ENCODE measurements around the gene ADCK1. TPM values are rescaled to one million over a fixed set of nuclear protein-coding genes. Genes with fewer than 3 reads are reported as not detected.

The ADCK1 gene
- total and polyA plus RNA-seq, 2 donors (not counting 3 experiments of a cell fraction or from before 2014, with no cell fraction given), result 4.2 to 6.9 TPM

DNA sequence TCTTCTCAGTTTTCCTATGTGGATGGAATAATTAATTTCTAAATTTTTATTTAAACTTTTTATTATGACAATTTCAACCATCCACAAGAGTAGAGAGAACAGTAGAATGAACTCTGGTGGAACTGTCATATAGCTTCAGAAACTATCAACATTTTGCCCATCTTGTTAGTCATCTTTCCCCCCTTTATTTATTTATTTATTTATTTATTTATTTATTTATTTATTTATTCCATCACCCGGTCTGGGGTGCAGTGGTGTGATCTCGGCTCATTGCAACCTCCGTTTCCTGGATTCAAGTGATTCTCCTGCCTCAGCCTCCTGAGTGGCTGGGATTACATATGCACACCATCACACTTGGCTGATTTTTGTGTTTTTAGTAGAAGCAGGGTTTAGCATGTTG is 23.5 kb downstream of the ADCK1 start:
- no peaks in the 10 kb centered on the region for H3K79me2 ChIP-seq (ENCODE audit: control insufficient read depth, insufficient read depth, low read length)
- H4K20me1 ChIP-seq (replicated peaks; ENCODE audit: control insufficient read depth, extremely low read depth, insufficient read depth, low read length), result no peaks in the 10 kb centered on the region
- DNase-seq (ENCODE audit: low read depth, low spot score) (no peak), FAIRE-seq (no peak)
- intact Hi-C loops (cut with micrococcal nuclease) (no loop called here), dilution Hi-C loops (cut with MboI; ENCODE audit: extremely low pct_ligation_motif_present, low sequenced_read_pairs) (no loop called here)
- no peak overlapping the region for H3K4me3 ChIP-seq (replicated peaks in 1 of 3; ENCODE audit: insufficient read depth in 1 of 3, low read depth in 1 of 3, low read length in 3 of 3)
- H3K9me1 ChIP-seq (replicated peaks; ENCODE audit: control insufficient read depth, extremely low read depth, insufficient read depth, low read length), result no peaks in the 10 kb centered on the region
- no peak overlapping the region for H3K27ac ChIP-seq (ENCODE audit: insufficient read depth, low read depth, low read length)
- no peak overlapping the region for H3K4me2 ChIP-seq (ENCODE audit: insufficient read depth, low read length)
- POLR2A ChIA-PET, result no interaction called here
- H2AFZ ChIP-seq (ENCODE audit: low read depth, low read length), result no peak overlapping the region
- H3K4me1 ChIP-seq (ENCODE audit: control insufficient read depth, extremely low read depth, insufficient read depth, low read length), result no peaks in the 10 kb centered on the region
- no TSS peak for BruUV-seq (replicated peaks)
- no peaks in the 10 kb centered on the region for H3K9me3 ChIP-seq (replicated peaks; ENCODE audit: control insufficient read depth, insufficient read depth, low read length)
- peaks cover 0 to 4% of the 10 kb centered on the region in 2 experiments for H3K36me3 ChIP-seq (ENCODE audit: control insufficient read depth in 2 of 2, extremely low read depth in 1 of 2, insufficient read depth in 2 of 2, low read length in 2 of 2)
- CTCF ChIA-PET, result no interaction called here
- H3K27me3 ChIP-seq (ENCODE audit: control insufficient read depth in 2 of 2, insufficient read depth in 2 of 2, low read length in 2 of 2), result no peaks in the 10 kb centered on the region
- H3K9ac ChIP-seq (replicated peaks; ENCODE audit: extremely low read depth, insufficient read depth, low read length), result no peak overlapping the region
- TF ChIP-seq, protein P1, sequence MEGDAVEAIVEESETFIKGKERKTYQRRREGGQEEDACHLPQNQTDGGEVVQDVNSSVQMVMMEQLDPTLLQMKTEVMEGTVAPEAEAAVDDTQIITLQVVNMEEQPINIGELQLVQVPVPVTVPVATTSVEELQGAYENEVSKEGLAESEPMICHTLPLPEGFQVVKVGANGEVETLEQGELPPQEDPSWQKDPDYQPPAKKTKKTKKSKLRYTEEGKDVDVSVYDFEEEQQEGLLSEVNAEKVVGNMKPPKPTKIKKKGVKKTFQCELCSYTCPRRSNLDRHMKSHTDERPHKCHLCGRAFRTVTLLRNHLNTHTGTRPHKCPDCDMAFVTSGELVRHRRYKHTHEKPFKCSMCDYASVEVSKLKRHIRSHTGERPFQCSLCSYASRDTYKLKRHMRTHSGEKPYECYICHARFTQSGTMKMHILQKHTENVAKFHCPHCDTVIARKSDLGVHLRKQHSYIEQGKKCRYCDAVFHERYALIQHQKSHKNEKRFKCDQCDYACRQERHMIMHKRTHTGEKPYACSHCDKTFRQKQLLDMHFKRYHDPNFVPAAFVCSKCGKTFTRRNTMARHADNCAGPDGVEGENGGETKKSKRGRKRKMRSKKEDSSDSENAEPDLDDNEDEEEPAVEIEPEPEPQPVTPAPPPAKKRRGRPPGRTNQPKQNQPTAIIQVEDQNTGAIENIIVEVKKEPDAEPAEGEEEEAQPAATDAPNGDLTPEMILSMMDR (IDR thresholded peaks at IDR 0.05; ENCODE audit: extremely low read depth in 1 of 2, insufficient read depth in 1 of 2, low read depth in 1 of 2, low read length in 2 of 2), result no peak
- TF ChIP-seq MYC (IDR thresholded peaks at IDR 0.05; ENCODE audit: low read depth, low read length) (no peak), EZH2 (IDR thresholded peaks at IDR 0.05; ENCODE audit: borderline replicate concordance, low read depth, low read length, severe bottlenecking) (no peak), POLR2A (IDR thresholded peaks at IDR 0.05; ENCODE audit: low read depth, low read length) (no peak), FOS (IDR thresholded peaks at IDR 0.05; ENCODE audit: borderline replicate concordance, insufficient read depth, low read length) (no peak)

DNA sequence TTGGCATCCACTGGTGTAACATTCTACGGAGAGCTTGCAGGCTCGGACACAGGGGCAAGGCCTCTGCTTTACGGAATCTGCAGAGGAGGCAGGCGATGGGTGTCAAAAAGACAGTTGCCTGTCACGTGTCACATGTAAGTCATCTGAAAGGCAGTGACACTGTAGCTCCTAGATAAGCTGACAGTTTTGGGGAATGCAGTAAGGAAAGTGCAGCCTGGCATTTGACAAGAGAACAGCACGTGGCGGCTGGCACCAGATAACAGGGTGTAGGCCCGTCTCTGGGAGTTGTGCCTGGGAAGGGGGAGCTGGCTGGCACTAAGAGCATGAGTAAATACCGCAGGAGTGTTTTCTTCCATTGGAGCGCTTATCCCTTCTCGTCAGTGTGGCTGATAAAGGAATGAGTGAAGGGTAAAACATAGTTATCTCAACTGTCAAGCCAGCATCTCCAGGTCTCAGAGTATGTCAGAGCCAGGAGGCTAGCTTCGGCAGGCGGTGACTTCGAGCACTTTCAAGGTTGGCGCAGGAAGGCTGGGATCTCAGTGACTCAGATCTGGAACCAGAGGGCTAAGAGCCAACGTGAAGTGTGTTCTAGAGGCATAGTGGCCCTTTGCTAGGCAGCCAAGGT is 26.1 kb downstream of the ADCK1 start:
- no peak for FAIRE-seq
- CTCF ChIA-PET, result interaction anchor here (1.4 kb wide), 1 partner anchor 741 kb away, joined by 3 read pairs; no protein-coding TSS in a partner anchor

More for the DNA sequence above, 26.1 kb downstream of the ADCK1 start:
- POLR2A ChIA-PET, result no interaction called here
- Histone ChIP-seq H3K9me1 (replicated peaks; ENCODE audit: control insufficient read depth, extremely low read depth, insufficient read depth, low read length) (no peaks in the 10 kb centered on the region), H3K4me3 (replicated peaks in 1 of 3; ENCODE audit: insufficient read depth in 1 of 3, low read depth in 1 of 3, low read length in 3 of 3) (no peak overlapping the region), H2AFZ (ENCODE audit: low read depth, low read length) (no peak overlapping the region), H3K27ac (ENCODE audit: insufficient read depth, low read depth, low read length) (no peak overlapping the region), H3K79me2 (ENCODE audit: control insufficient read depth, insufficient read depth, low read length) (no peaks in the 10 kb centered on the region), H4K20me1 (replicated peaks; ENCODE audit: control insufficient read depth, extremely low read depth, insufficient read depth, low read length) (no peaks in the 10 kb centered on the region), H3K36me3 (ENCODE audit: control insufficient read depth in 2 of 2, extremely low read depth in 1 of 2, insufficient read depth in 2 of 2, low read length in 2 of 2) (peaks cover 0 to 4% of the 10 kb centered on the region in 2 experiments), H3K9ac (replicated peaks; ENCODE audit: extremely low read depth, insufficient read depth, low read length) (no peak overlapping the region), H3K27me3 (ENCODE audit: control insufficient read depth in 2 of 2, insufficient read depth in 2 of 2, low read length in 2 of 2) (no peaks in the 10 kb centered on the region), H3K4me2 (ENCODE audit: insufficient read depth, low read length) (no peak overlapping the region), H3K9me3 (replicated peaks; ENCODE audit: control insufficient read depth, insufficient read depth, low read length) (no peaks in the 10 kb centered on the region), H3K4me1 (ENCODE audit: control insufficient read depth, extremely low read depth, insufficient read depth, low read length) (no peaks in the 10 kb centered on the region)
- dilution Hi-C loops (cut with MboI; ENCODE audit: extremely low pct_ligation_motif_present, low sequenced_read_pairs), result no loop called here
- TF ChIP-seq MYC (IDR thresholded peaks at IDR 0.05; ENCODE audit: low read depth, low read length), result no peak
- no peak for TF ChIP-seq FOS (IDR thresholded peaks at IDR 0.05; ENCODE audit: borderline replicate concordance, insufficient read depth, low read length)
- no peak for TF ChIP-seq EZH2 (IDR thresholded peaks at IDR 0.05; ENCODE audit: borderline replicate concordance, low read depth, low read length, severe bottlenecking)
- no peak for TF ChIP-seq POLR2AphosphoS5 (IDR thresholded peaks at IDR 0.05; ENCODE audit: insufficient read depth, low read depth, low read length)
- TF ChIP-seq GATA2 (IDR thresholded peaks at IDR 0.05; ENCODE audit: insufficient read depth, insufficient read length, low read depth, low read length), result no peak
- TF ChIP-seq, protein P1 (IDR thresholded peaks at IDR 0.05; ENCODE audit: extremely low read depth in 1 of 2, insufficient read depth in 1 of 2, low read depth in 1 of 2, low read length in 2 of 2), result no peak
- TF ChIP-seq, protein P2, sequence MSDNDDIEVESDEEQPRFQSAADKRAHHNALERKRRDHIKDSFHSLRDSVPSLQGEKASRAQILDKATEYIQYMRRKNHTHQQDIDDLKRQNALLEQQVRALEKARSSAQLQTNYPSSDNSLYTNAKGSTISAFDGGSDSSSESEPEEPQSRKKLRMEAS (IDR thresholded peaks at IDR 0.05; ENCODE audit: insufficient read depth, insufficient read length), result no peak
- TF ChIP-seq POLR2A (IDR thresholded peaks at IDR 0.05; ENCODE audit: low read depth, low read length), result no peak
- TF ChIP-seq JUN (IDR thresholded peaks at IDR 0.05; ENCODE audit: borderline replicate concordance, insufficient read depth, insufficient read length, low read depth), result no peak
- BruUV-seq (replicated peaks), result no TSS peak
- intact Hi-C loops (cut with micrococcal nuclease), result no loop called here
- DNase-seq (ENCODE audit: low read depth, low spot score), result no peak
